Common myeloid progenitor, CD34-positive (primary cell): ENCODE results near the gene STK24.

Experiments
- CTCF ChIA-PET: fragments of 350-600 bp; sonication (Branson Sonifier 250); formaldehyde crosslinking; loops from one replicate; lab custom pipeline; 2021; ENCODE audit warnings: antibody characterized with exemption; lab: Charles Lee
- POLR2A ChIA-PET: fragments of 350-600 bp; sonication (Branson Sonifier 250); formaldehyde crosslinking; loops from one replicate; lab custom pipeline; 2021; ENCODE audit warnings: antibody characterized with exemption; lab: Charles Lee
- DNase-seq, 3 donors: peaks; one replicate each; pipeline versions ENCODE4 v3.0.0 to v3.0.0-alpha.2; 2013
- H3K27ac ChIP-seq, 2 experiments: 1 replicate in 1 of 2; 2 replicates in 1 of 2; pipeline ENCODE4 v1.7.0; 2013; ENCODE audit warnings: inconsistent platforms in 2 of 2, low read length in 2 of 2, mild to moderate bottlenecking in 2 of 2, low read depth in 1 of 2, moderate library complexity in 1 of 2; ENCODE audit not compliant: severe bottlenecking in 2 of 2, insufficient read depth in 1 of 2, poor library complexity in 1 of 2
- H3K27me3 ChIP-seq, 5 experiments: replicated peaks in 2 of 5; 1 replicate in 3 of 5; 2 replicates in 2 of 5; pipeline versions ENCODE4 v1.6.1 to v1.7.0; 2013; ENCODE audit warnings: low read length in 4 of 5, mild to moderate bottlenecking in 2 of 5, moderate library complexity in 2 of 5, inconsistent platforms in 1 of 5; ENCODE audit not compliant: insufficient read depth in 5 of 5, control insufficient read depth in 4 of 5
- H3K36me3 ChIP-seq, 4 experiments: 1 replicate in 2 of 4; 2 replicates in 2 of 4; pipeline versions ENCODE4 v1.6.1 to v1.7.0; 2013; ENCODE audit warnings: low read length in 3 of 4, control low read depth in 1 of 4, mild to moderate bottlenecking in 1 of 4; ENCODE audit not compliant: control insufficient read depth in 4 of 4, insufficient read depth in 4 of 4
- H3K4me1 ChIP-seq, 4 experiments: 1 replicate in 3 of 4; 2 replicates in 1 of 4; pipeline versions ENCODE4 v1.6.1 to v1.7.1; 2013; ENCODE audit warnings: low read length in 3 of 4, mild to moderate bottlenecking in 3 of 4, control low read depth in 1 of 4, inconsistent platforms in 1 of 4, moderate library complexity in 1 of 4; ENCODE audit not compliant: control insufficient read depth in 4 of 4, insufficient read depth in 4 of 4; ENCODE audit errors: control extremely low read depth in 1 of 4
- H3K4me3 ChIP-seq, 7 experiments: 1 replicate in 4 of 7; 2 replicates in 3 of 7; pipeline versions ENCODE4 v1.5.1 to v1.7.0; 2013; ENCODE audit warnings: mild to moderate bottlenecking in 7 of 7, low read length in 6 of 7, moderate library complexity in 6 of 7, inconsistent platforms in 2 of 7, low read depth in 2 of 7, control low read depth in 1 of 7; ENCODE audit not compliant: insufficient read depth in 4 of 7, control insufficient read depth in 1 of 7; ENCODE audit errors: extremely low read depth in 1 of 7
- H3K9me3 ChIP-seq, 5 experiments: 1 replicate in 4 of 5; 2 replicates in 1 of 5; pipeline versions ENCODE4 v1.6.1 to v1.7.1; 2013; ENCODE audit warnings: low read length in 4 of 5, mild to moderate bottlenecking in 2 of 5, inconsistent platforms in 1 of 5, low read depth in 1 of 5, moderate library complexity in 1 of 5; ENCODE audit not compliant: control insufficient read depth in 4 of 5, insufficient read depth in 2 of 5; ENCODE audit errors: control extremely low read depth in 1 of 5
- WGBS: methylation state at CpG from one replicate; pipeline ENCODE4 v1.1.5; 2013; ENCODE audit not compliant: insufficient coverage; 5-methylcytosine and 5-hydroxymethylcytosine counted together

Gene STK24

DNA sequence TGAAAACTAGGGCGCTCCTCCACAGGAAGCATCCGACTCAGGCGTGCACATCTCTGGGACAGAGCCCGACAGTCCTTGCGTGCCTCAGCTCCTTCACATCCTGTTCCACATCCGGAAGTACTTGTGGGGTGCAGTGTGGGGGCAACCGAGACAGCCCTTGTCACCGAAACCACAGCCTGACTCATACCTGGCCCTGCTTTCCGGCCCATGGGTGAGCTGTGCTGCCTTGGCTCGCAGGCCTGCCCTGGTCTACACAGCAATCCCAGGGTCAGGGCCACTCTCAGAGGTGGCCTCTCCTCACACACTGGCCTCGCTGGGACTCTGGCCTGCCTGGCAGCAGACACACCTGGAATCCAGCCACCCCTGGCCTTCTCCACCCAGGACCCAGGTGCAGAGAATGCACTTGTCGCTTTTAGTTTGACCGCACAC, 100.4 kb downstream of the STK24 start:
- DNase-seq, result peak; percentile 89 to 96 (median 95)
- 15% methylated on average over 12 of the region's 13 CpGs for WGBS
- Histone ChIP-seq H3K9me3 (no peaks in the 10 kb centered on the region), H3K27ac (peak overlapping the region in 1 of 2 experiments; percentile 50), H3K4me1 (peaks cover 11 to 46% (median 30%) of the 10 kb centered on the region in 4 experiments), H3K4me3 (peak overlapping the region in 4 of 7 experiments; percentile 33 to 59 (median 41)), H3K27me3 (no peaks in the 10 kb centered on the region), H3K36me3 (peaks cover 9 to 42% (median 21%) of the 10 kb centered on the region in 4 experiments)
- ChIA-PET POLR2A (interaction anchor here (1.1 kb wide), 2 partner anchors 26 to 57 kb away, joined by 3 read pairs; no protein-coding TSS in a partner anchor), CTCF (interaction anchor here (0.7 to 1.5 kb wide), 3 partner anchors 33 to 756 kb away, joined by 3 to 6 read pairs (median 3); no protein-coding TSS in a partner anchor)

- POLR2A ChIA-PET, result interaction anchor here (1.1 kb wide), 1 partner anchor 26 kb away, joined by 3 read pairs; no protein-coding TSS in a partner anchor
- no peaks in the 10 kb centered on the region for H3K9me3 ChIP-seq
- 0% methylated on average over 2 of the region's 5 CpGs for WGBS
- peak overlapping the region in 4 of 7 experiments; percentile 33 to 59 (median 41) for H3K4me3 ChIP-seq
- H3K27ac ChIP-seq, result peak overlapping the region in 1 of 2 experiments; percentile 50
- peaks cover 11 to 46% (median 30%) of the 10 kb centered on the region in 4 experiments for H3K4me1 ChIP-seq
- no peak for DNase-seq
- peaks cover 11 to 41% (median 21%) of the 10 kb centered on the region in 4 experiments for H3K36me3 ChIP-seq
- no peaks in the 10 kb centered on the region for H3K27me3 ChIP-seq
- CTCF ChIA-PET, result interaction anchor here (0.7 to 1.5 kb wide), 5 partner anchors 8 to 756 kb away, joined by 3 to 6 read pairs (median 3); no protein-coding TSS in a partner anchor
Observed at GRCh38 chr13:98476106-98476505, 100.8 kb downstream of the STK24 start.

DNA sequence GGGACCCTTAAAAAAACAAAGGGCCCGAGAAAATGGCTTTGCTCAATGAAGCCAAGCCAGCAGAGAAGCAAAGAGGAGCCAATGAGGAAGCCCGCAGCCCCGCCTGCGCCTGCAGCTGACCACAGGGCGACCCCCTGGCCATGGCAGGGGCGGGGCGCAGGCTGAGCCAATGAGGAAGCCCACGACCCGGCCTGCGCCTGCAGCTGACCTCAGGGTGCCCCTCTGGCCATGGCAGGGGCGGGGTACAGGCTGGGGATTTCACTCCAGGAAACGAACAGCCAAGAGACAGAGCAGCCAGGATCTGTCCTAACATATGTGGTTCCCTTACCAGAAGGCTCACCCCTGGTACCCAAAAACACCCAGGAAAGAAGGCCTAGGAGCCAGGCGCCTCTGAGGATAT, 101.4 kb downstream of the STK24 start:
- ChIA-PET CTCF (interaction anchor here (0.6 to 1.5 kb wide), 4 partner anchors 8 to 179 kb away, joined by 3 to 4 read pairs (median 3); no protein-coding TSS in a partner anchor), POLR2A (interaction anchor here (1.1 kb wide), 1 partner anchor 25 kb away, joined by 3 read pairs; no protein-coding TSS in a partner anchor)
- Histone ChIP-seq H3K27me3 (no peaks in the 10 kb centered on the region), H3K27ac (no peak overlapping the region), H3K4me1 (peaks cover 11 to 46% (median 30%) of the 10 kb centered on the region in 4 experiments), H3K9me3 (no peaks in the 10 kb centered on the region), H3K4me3 (no peak overlapping the region), H3K36me3 (peaks cover 11 to 40% (median 24%) of the 10 kb centered on the region in 4 experiments)
- no peak for DNase-seq
- WGBS, result 95% methylated on average over 11 of the region's 13 CpGs

GRCh38 chr13:98474761-98475160, 102.1 kb downstream of the STK24 start:
- ChIA-PET POLR2A (no interaction called here), CTCF (interaction anchor here (1.0 kb wide), 1 partner anchor 29 kb away, joined by 3 read pairs; no protein-coding TSS in a partner anchor)
- no peak for DNase-seq
- Histone ChIP-seq H3K4me1 (peaks cover 11 to 45% (median 30%) of the 10 kb centered on the region in 4 experiments), H3K9me3 (no peaks in the 10 kb centered on the region), H3K27ac (no peak overlapping the region), H3K4me3 (no peak overlapping the region), H3K27me3 (no peaks in the 10 kb centered on the region), H3K36me3 (peaks cover 11 to 38% (median 26%) of the 10 kb centered on the region in 4 experiments)
- 95% methylated on average over 24 of the region's 24 CpGs for WGBS

DNA sequence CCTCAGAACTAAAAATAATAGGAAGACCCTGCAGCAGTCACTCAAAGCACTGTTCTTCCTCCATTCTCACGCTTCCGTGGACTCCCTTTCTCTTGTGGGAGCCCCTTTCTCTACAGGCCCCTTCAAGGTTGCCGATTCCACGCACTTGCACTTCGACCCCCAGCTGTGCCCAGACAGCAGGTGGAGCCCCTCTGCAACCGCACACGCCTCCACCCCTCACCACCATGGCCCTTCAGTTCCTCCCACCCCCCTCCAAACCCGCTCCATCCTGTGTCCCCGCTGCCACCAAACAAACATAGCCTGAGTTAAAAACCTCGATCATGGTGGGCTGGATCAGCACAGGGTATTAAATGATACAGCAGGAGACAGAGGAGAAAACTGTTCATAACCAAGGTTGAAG, 102.6 kb downstream of the STK24 start:
- DNase-seq, result no peak
- WGBS, result 94% methylated on average over 5 of the region's 10 CpGs
- POLR2A ChIA-PET, result no interaction called here
- Histone ChIP-seq H3K4me1 (peaks cover 11 to 40% (median 30%) of the 10 kb centered on the region in 4 experiments), H3K9me3 (no peaks in the 10 kb centered on the region), H3K4me3 (no peak overlapping the region), H3K36me3 (peaks cover 11 to 38% (median 26%) of the 10 kb centered on the region in 4 experiments), H3K27ac (no peak overlapping the region), H3K27me3 (no peaks in the 10 kb centered on the region)
- CTCF ChIA-PET, result interaction anchor here (1.0 kb wide), 1 partner anchor 29 kb away, joined by 3 read pairs; no protein-coding TSS in a partner anchor

DNA sequence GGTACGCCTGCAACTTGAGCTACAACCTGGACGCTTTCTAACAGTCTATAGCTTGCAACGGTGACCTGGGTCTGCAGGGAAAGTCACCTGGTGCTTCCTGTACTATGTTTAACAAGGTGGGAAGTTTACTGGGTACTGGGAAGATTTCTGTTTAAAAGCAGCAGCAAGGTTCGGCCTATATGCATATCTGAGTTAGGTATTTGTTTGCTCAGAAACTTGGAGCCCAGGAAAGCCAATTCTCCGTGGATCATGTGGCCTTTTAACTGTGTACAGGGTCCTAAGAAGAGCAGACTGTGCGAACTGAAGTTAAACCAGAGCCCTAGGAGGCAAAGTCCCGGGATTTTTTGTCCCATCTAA, 103.1 kb downstream of the STK24 start:
- Histone ChIP-seq H3K9me3 (no peaks in the 10 kb centered on the region), H3K4me1 (peaks cover 11 to 38% (median 30%) of the 10 kb centered on the region in 4 experiments), H3K27me3 (no peaks in the 10 kb centered on the region), H3K36me3 (peaks cover 11 to 42% (median 26%) of the 10 kb centered on the region in 4 experiments), H3K4me3 (no peak overlapping the region), H3K27ac (no peak overlapping the region)
- 98% methylated on average over 5 of the region's 7 CpGs for WGBS
- DNase-seq, result no peak
- POLR2A ChIA-PET, result no interaction called here
- CTCF ChIA-PET, result no interaction called here
